ENCODE measurements around the gene DDX23. TPM values are rescaled to one million over a fixed set of nuclear protein-coding genes. Genes with fewer than 3 reads are reported as not detected.

Gene DDX23
- polyA plus RNA-seq, 3 donors: 21.4 to 63.8 (median 28.4) TPM

GRCh38 chr12:48803675-48804074, 48.3 kb downstream of the DDX23 start:
- H3K27ac ChIP-seq (ENCODE audit: low read depth in 1 of 2, low read length in 2 of 2): no peak overlapping the region
- H2AFZ ChIP-seq (ENCODE audit: insufficient read depth, low read depth, low read length, poor library complexity, severe bottlenecking): no peak overlapping the region
- intact Hi-C loops (cut with micrococcal nuclease): no loop called here
- no peaks in the 10 kb centered on the region for H3K4me1 ChIP-seq (ENCODE audit: control insufficient read depth in 1 of 2, insufficient read depth in 2 of 2, low read length in 2 of 2)
- no peaks in the 10 kb centered on the region for H3K27me3 ChIP-seq (ENCODE audit: control insufficient read depth in 2 of 2, insufficient read depth in 2 of 2, low read length in 2 of 2)
- H3K4me2 ChIP-seq (replicated peaks; ENCODE audit: extremely low read depth, low read length, poor library complexity, severe bottlenecking): no peak overlapping the region
- Mint-ChIP-seq H3K9me3 (peaks cover 0 to 2% (median 0%) of the 10 kb centered on the region in 7 donors), H3K4me3 (no peak overlapping the region), H3K27ac (no peak overlapping the region), H3K4me1 (peaks cover 3% of the 10 kb centered on the region), H3K36me3 (no peaks in the 10 kb centered on the region), H3K27me3 (ENCODE audit: low read depth in 3 of 3) (peaks cover 7 to 10% (median 8%) of the 10 kb centered on the region in 3 donors)
- no peak for TF ChIP-seq CTCF (IDR thresholded peaks at IDR 0.05)
- no peaks in the 10 kb centered on the region for H3K9me3 ChIP-seq (replicated peaks in 1 of 2; ENCODE audit: control insufficient read depth in 1 of 2, insufficient read depth in 1 of 2, low read length in 2 of 2)
- H3K9ac ChIP-seq (ENCODE audit: insufficient read depth, low read length, poor library complexity, severe bottlenecking): no peak overlapping the region
- H3K4me3 ChIP-seq (replicated peaks in 1 of 3; ENCODE audit: low read depth in 2 of 3, low read length in 3 of 3): no peak overlapping the region
- DNase-seq: no peak
- no peaks in the 10 kb centered on the region for H4K20me1 ChIP-seq (ENCODE audit: insufficient read depth, low read length)
- H3K79me2 ChIP-seq (ENCODE audit: insufficient read depth, low read length): no peaks in the 10 kb centered on the region
- no CpG with 5 or more reads among the region's 1 CpG for WGBS (ENCODE audit: insufficient coverage)
- no peaks in the 10 kb centered on the region for H3K36me3 ChIP-seq (replicated peaks in 1 of 2; ENCODE audit: control insufficient read depth in 1 of 2, insufficient read depth in 2 of 2, low read length in 2 of 2)

- no peak overlapping the region for H2AFZ ChIP-seq (ENCODE audit: insufficient read depth, low read depth, low read length, poor library complexity, severe bottlenecking)
Measured at GRCh38 chr12:48800971-48801370, 51.0 kb downstream of the DDX23 start.

More at GRCh38 chr12:48800971-48801370, 51.0 kb downstream of the DDX23 start:
- Histone ChIP-seq H3K27ac (ENCODE audit: low read depth in 1 of 2, low read length in 2 of 2) (no peak overlapping the region), H4K20me1 (ENCODE audit: insufficient read depth, low read length) (no peaks in the 10 kb centered on the region), H3K27me3 (ENCODE audit: control insufficient read depth in 2 of 2, insufficient read depth in 2 of 2, low read length in 2 of 2) (no peaks in the 10 kb centered on the region), H3K9me3 (replicated peaks in 1 of 2; ENCODE audit: control insufficient read depth in 1 of 2, insufficient read depth in 1 of 2, low read length in 2 of 2) (no peaks in the 10 kb centered on the region), H3K36me3 (replicated peaks in 1 of 2; ENCODE audit: control insufficient read depth in 1 of 2, insufficient read depth in 2 of 2, low read length in 2 of 2) (no peaks in the 10 kb centered on the region), H3K4me1 (ENCODE audit: control insufficient read depth in 1 of 2, insufficient read depth in 2 of 2, low read length in 2 of 2) (peaks cover under 1 to 2% of the 10 kb centered on the region in 2 donors), H3K79me2 (ENCODE audit: insufficient read depth, low read length) (no peaks in the 10 kb centered on the region), H3K4me3 (replicated peaks in 1 of 3; ENCODE audit: low read depth in 2 of 3, low read length in 3 of 3) (no peak overlapping the region), H3K4me2 (replicated peaks; ENCODE audit: extremely low read depth, low read length, poor library complexity, severe bottlenecking) (no peak overlapping the region), H3K9ac (ENCODE audit: insufficient read depth, low read length, poor library complexity, severe bottlenecking) (no peak overlapping the region)
- peaks cover 0 to 1% (median 0%) of the 10 kb centered on the region in 7 donors for H3K9me3 Mint-ChIP-seq
- no peak for TF ChIP-seq CTCF (IDR thresholded peaks at IDR 0.05)
- H3K27me3 Mint-ChIP-seq (ENCODE audit: low read depth in 3 of 3): peaks cover 6 to 10% (median 7%) of the 10 kb centered on the region in 3 donors
- 81% methylated on average over 14 of the region's 14 CpGs for WGBS (ENCODE audit: insufficient coverage)
- peaks cover 4% of the 10 kb centered on the region for H3K4me1 Mint-ChIP-seq
- intact Hi-C loops (cut with micrococcal nuclease): no loop called here
- H3K4me3 Mint-ChIP-seq: no peak overlapping the region
- peak in 1 of 3 donors; percentile 1 for DNase-seq
- no peak overlapping the region for H3K27ac Mint-ChIP-seq
- H3K36me3 Mint-ChIP-seq: no peaks in the 10 kb centered on the region
